GM18526 (cell line): ENCODE results near the gene BRPF1.

Source experiments
- POLR2A ChIP-seq: IDR thresholded peaks from 3 replicates; pipeline ENCODE4 v1.6.1; 2011; ENCODE audit not compliant: insufficient read length; ENCODE audit errors: extremely low read depth

Gene BRPF1

GRCh38 chr3:9696480-9697220, 34.9 kb upstream of the BRPF1 start:
- TF ChIP-seq POLR2A = no peak

- TF ChIP-seq POLR2A = no peak
Measured at GRCh38 chr3:9697892-9698291, 33.6 kb upstream of the BRPF1 start.

- TF ChIP-seq POLR2A = no peak
Measured at GRCh38 chr3:9698293-9698692, 33.2 kb upstream of the BRPF1 start.

GRCh38 chr3:9700536-9700935, 31.0 kb upstream of the BRPF1 start:
- no peak for TF ChIP-seq POLR2A

- TF ChIP-seq POLR2A = no peak
Measured at GRCh38 chr3:9701006-9701405, 30.5 kb upstream of the BRPF1 start.

- TF ChIP-seq POLR2A = no peak
Measured at GRCh38 chr3:9701711-9702110, 29.8 kb upstream of the BRPF1 start.

- TF ChIP-seq POLR2A = no peak
Measured at GRCh38 chr3:9703240-9703639, 28.3 kb upstream of the BRPF1 start.

- TF ChIP-seq POLR2A = no peak
Measured at GRCh38 chr3:9703736-9704346, 27.7 kb upstream of the BRPF1 start, which contains the start of gene CPNE9. CPNE9 (plus strand) TSS chr3:9703833; CDS start chr3:9703997, 164 bp downstream.

GRCh38 chr3:9704347-9705322, 26.9 kb upstream of the BRPF1 start:
- TF ChIP-seq POLR2A = no peak

- TF ChIP-seq POLR2A = no peak
Measured at GRCh38 chr3:9710174-9710739, 21.3 kb upstream of the BRPF1 start.

- no peak for TF ChIP-seq POLR2A
Measured at GRCh38 chr3:9712415-9712814, 19.1 kb upstream of the BRPF1 start.

- TF ChIP-seq POLR2A = no peak
Measured at GRCh38 chr3:9713142-9713541, 18.4 kb upstream of the BRPF1 start.

GRCh38 chr3:9715136-9715535, 16.4 kb upstream of the BRPF1 start:
- no peak for TF ChIP-seq POLR2A

- TF ChIP-seq POLR2A = no peak
Measured at GRCh38 chr3:9715764-9716437, 15.6 kb upstream of the BRPF1 start.
